HG03432 (cell line): Measurements from ENCODE around the gene OTUB2.

Experiments
- ATAC-seq: cut with Tn5 transposase; IDR thresholded peaks from one replicate; pipeline ENCODE4 v1.9.1; 2021; ENCODE audit warnings: mild to moderate bottlenecking, moderate library complexity; ENCODE audit not compliant: unreplicated experiment

Gene OTUB2

GRCh38 chr14:94089479-94089878 lies 63.3 kb downstream of the OTUB2 start:
- no peak for ATAC-seq

- no peak for ATAC-seq
These were observed 67.3 kb downstream of the OTUB2 start for GRCh38 chr14:94093418-94093817.

- ATAC-seq = no peak
These were observed 71.0 kb downstream of the OTUB2 start for GRCh38 chr14:94097091-94097490.
